Measurements from ENCODE around the gene LEMD2.

Gene LEMD2

DNA sequence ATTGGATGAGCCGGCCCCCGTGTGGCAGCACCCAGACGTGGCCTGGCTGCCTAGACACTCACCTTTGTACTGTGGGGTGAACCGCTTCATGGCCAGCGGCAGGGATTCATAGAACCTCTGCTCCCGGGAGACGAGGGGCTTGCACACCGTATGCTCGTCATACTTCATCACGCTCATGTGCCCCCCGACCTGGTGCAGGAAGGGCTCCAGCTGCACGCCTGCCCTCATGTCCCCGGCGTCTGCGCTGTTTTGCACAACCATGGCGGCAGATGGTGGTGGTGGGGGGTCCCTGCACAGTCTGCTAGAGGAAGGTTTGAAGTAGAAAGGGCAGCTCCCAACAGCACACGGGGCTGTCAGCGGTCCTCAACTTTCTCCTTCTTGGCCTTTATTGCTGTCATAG lies 53.7 kb downstream of the LEMD2 start:
- H3K4me1 ChIP-seq (ENCODE audit: control insufficient read depth, insufficient read depth, low read length), result no peaks in the 10 kb centered on the region
- H3K36me3 ChIP-seq (ENCODE audit: control insufficient read depth in 2 of 2, insufficient read depth in 2 of 2, low read length in 2 of 2), result no peaks in the 10 kb centered on the region
- H3K4me3 ChIP-seq (ENCODE audit: low read length in 2 of 2), result no peak overlapping the region
- H3K27ac ChIP-seq (ENCODE audit: low read length), result no peak overlapping the region
- no peaks in the 10 kb centered on the region for H3K27me3 ChIP-seq (ENCODE audit: control insufficient read depth in 1 of 2, insufficient read depth in 2 of 2, low read length in 2 of 2)
- H3K9ac ChIP-seq (ENCODE audit: low read length in 2 of 2), result no peak overlapping the region
- H3K9me3 ChIP-seq (ENCODE audit: control insufficient read depth in 2 of 2, low read length in 2 of 2), result no peaks in the 10 kb centered on the region

DNA sequence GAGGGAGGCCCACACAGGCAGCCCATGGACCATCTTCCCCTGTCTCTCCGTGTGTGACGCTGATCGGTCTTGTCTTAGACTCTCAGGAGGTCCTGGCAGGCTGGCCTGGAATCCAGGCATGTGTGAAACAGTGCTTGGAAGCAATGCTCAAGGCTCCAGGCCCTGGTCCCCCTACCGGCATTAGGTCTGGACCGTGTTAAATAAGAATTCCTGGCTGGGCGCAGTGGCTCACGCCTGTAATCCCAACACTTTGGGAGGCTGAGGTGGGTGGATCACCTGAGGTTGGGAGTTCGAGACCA lies 55.3 kb downstream of the LEMD2 start:
- H3K9ac ChIP-seq (ENCODE audit: low read length in 2 of 2), result no peak overlapping the region
- no peak overlapping the region for H3K4me3 ChIP-seq (ENCODE audit: low read length in 2 of 2)
- H3K27me3 ChIP-seq (ENCODE audit: control insufficient read depth in 1 of 2, insufficient read depth in 2 of 2, low read length in 2 of 2), result no peaks in the 10 kb centered on the region
- no peak overlapping the region for H3K27ac ChIP-seq (ENCODE audit: low read length)
- no peaks in the 10 kb centered on the region for H3K9me3 ChIP-seq (ENCODE audit: control insufficient read depth in 2 of 2, low read length in 2 of 2)
- no peaks in the 10 kb centered on the region for H3K4me1 ChIP-seq (ENCODE audit: control insufficient read depth, insufficient read depth, low read length)
- no peaks in the 10 kb centered on the region for H3K36me3 ChIP-seq (ENCODE audit: control insufficient read depth in 2 of 2, insufficient read depth in 2 of 2, low read length in 2 of 2)

GRCh38 chr6:33732817-33733708 lies 55.9 kb downstream of the LEMD2 start:
- H3K36me3 ChIP-seq (ENCODE audit: control insufficient read depth in 2 of 2, insufficient read depth in 2 of 2, low read length in 2 of 2), result no peaks in the 10 kb centered on the region
- no peak overlapping the region for H3K9ac ChIP-seq (ENCODE audit: low read length in 2 of 2)
- H3K9me3 ChIP-seq (ENCODE audit: control insufficient read depth in 2 of 2, low read length in 2 of 2), result no peaks in the 10 kb centered on the region
- H3K27ac ChIP-seq (ENCODE audit: low read length), result no peak overlapping the region
- no peaks in the 10 kb centered on the region for H3K4me1 ChIP-seq (ENCODE audit: control insufficient read depth, insufficient read depth, low read length)
- no peaks in the 10 kb centered on the region for H3K27me3 ChIP-seq (ENCODE audit: control insufficient read depth in 1 of 2, insufficient read depth in 2 of 2, low read length in 2 of 2)
- H3K4me3 ChIP-seq (ENCODE audit: low read length in 2 of 2), result no peak overlapping the region

DNA sequence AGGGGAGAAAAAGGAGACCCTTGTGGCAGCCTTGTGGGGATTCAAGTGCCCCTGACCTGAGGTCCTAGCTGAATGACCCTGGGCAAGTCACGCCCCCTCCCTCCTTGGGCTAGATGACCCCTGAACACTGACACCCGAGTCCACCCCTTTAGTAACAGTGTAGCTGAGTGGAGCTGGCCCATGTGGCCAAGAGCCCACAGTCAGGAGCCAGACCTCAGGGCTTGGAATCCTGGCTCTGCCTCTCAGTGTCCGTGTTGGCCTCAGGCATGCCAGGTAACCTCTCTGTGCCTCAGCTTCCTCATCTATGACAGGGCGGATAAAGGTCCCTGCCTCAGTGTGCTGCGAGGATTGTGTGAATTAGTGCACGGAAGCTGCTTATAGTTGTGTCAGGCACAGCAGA lies 56.5 kb downstream of the LEMD2 start:
- Histone ChIP-seq H3K9me3 (ENCODE audit: control insufficient read depth in 2 of 2, low read length in 2 of 2) (no peaks in the 10 kb centered on the region), H3K36me3 (ENCODE audit: control insufficient read depth in 2 of 2, insufficient read depth in 2 of 2, low read length in 2 of 2) (no peaks in the 10 kb centered on the region), H3K27me3 (ENCODE audit: control insufficient read depth in 1 of 2, insufficient read depth in 2 of 2, low read length in 2 of 2) (no peaks in the 10 kb centered on the region), H3K9ac (ENCODE audit: low read length in 2 of 2) (no peak overlapping the region), H3K4me1 (ENCODE audit: control insufficient read depth, insufficient read depth, low read length) (no peaks in the 10 kb centered on the region), H3K4me3 (ENCODE audit: low read length in 2 of 2) (no peak overlapping the region), H3K27ac (ENCODE audit: low read length) (no peak overlapping the region)

DNA sequence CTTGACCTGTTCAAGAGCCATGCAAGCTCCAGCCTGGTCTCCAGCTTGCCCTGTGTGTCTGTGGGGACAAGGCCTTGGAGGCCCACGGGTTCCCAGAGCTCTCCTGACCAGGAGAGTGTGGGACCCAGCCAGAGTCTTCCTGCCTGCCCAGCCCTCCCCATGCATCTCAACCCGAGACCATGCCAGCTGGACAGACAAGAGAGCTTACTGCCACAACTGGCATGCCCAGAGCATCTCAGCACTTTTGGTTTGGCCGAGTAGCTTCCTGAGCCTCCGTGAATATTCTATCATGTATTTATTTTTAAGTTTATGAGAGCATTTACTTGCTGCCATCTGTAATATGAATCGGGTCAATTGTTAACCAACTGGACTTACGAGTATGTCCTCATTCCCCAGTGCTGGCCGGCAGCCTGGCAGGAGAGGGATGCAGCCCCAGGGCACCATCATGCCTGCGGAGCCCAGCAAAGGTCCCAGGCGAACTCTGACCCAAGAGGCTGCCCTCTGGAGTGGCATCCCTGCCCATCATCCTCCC lies 57.1 kb downstream of the LEMD2 start:
- H3K27ac ChIP-seq (ENCODE audit: low read length), result no peak overlapping the region
- no peaks in the 10 kb centered on the region for H3K36me3 ChIP-seq (ENCODE audit: control insufficient read depth in 2 of 2, insufficient read depth in 2 of 2, low read length in 2 of 2)
- no peaks in the 10 kb centered on the region for H3K27me3 ChIP-seq (ENCODE audit: control insufficient read depth in 1 of 2, insufficient read depth in 2 of 2, low read length in 2 of 2)
- no peaks in the 10 kb centered on the region for H3K9me3 ChIP-seq (ENCODE audit: control insufficient read depth in 2 of 2, low read length in 2 of 2)
- no peak overlapping the region for H3K4me3 ChIP-seq (ENCODE audit: low read length in 2 of 2)
- H3K4me1 ChIP-seq (ENCODE audit: control insufficient read depth, insufficient read depth, low read length), result no peaks in the 10 kb centered on the region
- no peak overlapping the region for H3K9ac ChIP-seq (ENCODE audit: low read length in 2 of 2)

DNA sequence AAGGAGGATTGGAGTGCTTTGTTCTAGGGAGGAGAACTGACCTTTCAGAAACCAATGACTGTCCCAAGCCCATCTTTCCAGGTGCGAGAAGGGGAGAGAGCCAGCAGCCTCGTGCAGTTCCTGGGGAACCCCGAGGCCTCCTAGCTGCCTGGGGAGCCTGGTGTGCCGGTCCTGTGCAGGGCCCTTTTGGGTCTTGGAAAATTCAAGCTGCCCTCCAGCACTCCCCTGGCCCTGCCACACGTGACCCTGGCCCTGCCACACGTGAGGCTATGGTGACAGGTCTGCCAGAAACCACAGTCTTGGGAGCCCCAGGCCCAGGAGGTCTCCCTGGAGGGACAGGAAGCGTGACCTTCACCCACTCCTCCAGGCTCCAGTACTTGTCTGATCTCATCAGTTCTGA lies 57.9 kb downstream of the LEMD2 start:
- Histone ChIP-seq H3K9ac (ENCODE audit: low read length in 2 of 2) (no peak overlapping the region), H3K4me3 (ENCODE audit: low read length in 2 of 2) (no peak overlapping the region), H3K27me3 (ENCODE audit: control insufficient read depth in 1 of 2, insufficient read depth in 2 of 2, low read length in 2 of 2) (no peaks in the 10 kb centered on the region), H3K36me3 (ENCODE audit: control insufficient read depth in 2 of 2, insufficient read depth in 2 of 2, low read length in 2 of 2) (no peaks in the 10 kb centered on the region), H3K27ac (ENCODE audit: low read length) (no peak overlapping the region), H3K9me3 (ENCODE audit: control insufficient read depth in 2 of 2, low read length in 2 of 2) (no peaks in the 10 kb centered on the region), H3K4me1 (ENCODE audit: control insufficient read depth, insufficient read depth, low read length) (no peaks in the 10 kb centered on the region)

DNA sequence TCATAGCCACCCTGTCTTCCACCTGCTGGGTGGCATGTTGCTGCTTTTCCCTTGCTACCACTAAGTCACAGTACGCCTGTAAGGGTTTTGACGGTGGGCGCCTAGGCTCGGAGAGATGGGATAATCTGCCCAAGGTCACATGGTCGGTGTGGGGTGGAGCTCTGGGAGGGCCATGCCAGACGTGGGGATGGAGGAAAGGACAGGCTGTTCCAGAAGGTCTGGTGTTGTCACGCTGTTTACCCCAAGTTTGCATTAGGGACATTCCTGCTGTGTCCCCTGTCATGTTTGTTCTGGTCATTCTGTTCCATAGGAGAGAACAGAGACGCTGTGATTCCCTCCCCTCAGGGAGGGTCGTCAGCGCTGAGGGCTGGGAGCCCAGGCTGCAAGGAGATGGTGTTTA lies 58.3 kb downstream of the LEMD2 start:
- H3K9ac ChIP-seq (ENCODE audit: low read length in 2 of 2), result no peak overlapping the region
- H3K27ac ChIP-seq (ENCODE audit: low read length), result no peak overlapping the region
- H3K9me3 ChIP-seq (ENCODE audit: control insufficient read depth in 2 of 2, low read length in 2 of 2), result no peaks in the 10 kb centered on the region
- H3K4me3 ChIP-seq (ENCODE audit: low read length in 2 of 2), result no peak overlapping the region
- H3K4me1 ChIP-seq (ENCODE audit: control insufficient read depth, insufficient read depth, low read length), result no peaks in the 10 kb centered on the region
- no peaks in the 10 kb centered on the region for H3K36me3 ChIP-seq (ENCODE audit: control insufficient read depth in 2 of 2, insufficient read depth in 2 of 2, low read length in 2 of 2)
- H3K27me3 ChIP-seq (ENCODE audit: control insufficient read depth in 1 of 2, insufficient read depth in 2 of 2, low read length in 2 of 2), result no peaks in the 10 kb centered on the region

DNA sequence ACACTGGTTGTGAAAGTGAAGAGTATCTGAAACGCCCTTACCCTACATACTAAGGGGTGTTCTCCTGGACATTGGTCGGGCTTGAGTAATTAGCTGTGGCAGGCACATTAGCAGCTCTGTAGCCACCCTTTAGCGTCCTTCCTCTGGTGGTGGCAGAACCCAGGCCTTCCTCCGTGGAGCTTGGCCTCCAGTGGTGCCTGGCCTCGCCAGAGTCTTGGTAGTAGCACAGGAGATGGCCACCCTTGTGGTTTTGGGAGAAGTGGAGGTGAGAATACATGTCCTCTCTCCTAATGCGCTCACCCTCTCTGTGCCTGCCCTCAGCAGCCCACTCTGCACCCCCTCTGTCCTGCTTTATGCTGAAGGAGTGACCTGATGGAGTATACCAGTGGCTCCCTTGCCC lies 59.9 kb downstream of the LEMD2 start:
- no peaks in the 10 kb centered on the region for H3K9me3 ChIP-seq (ENCODE audit: control insufficient read depth in 2 of 2, low read length in 2 of 2)
- H3K36me3 ChIP-seq (ENCODE audit: control insufficient read depth in 2 of 2, insufficient read depth in 2 of 2, low read length in 2 of 2), result no peaks in the 10 kb centered on the region
- H3K27me3 ChIP-seq (ENCODE audit: control insufficient read depth in 1 of 2, insufficient read depth in 2 of 2, low read length in 2 of 2), result no peaks in the 10 kb centered on the region
- H3K9ac ChIP-seq (ENCODE audit: low read length in 2 of 2), result no peak overlapping the region
- H3K27ac ChIP-seq (ENCODE audit: low read length), result no peak overlapping the region
- no peak overlapping the region for H3K4me3 ChIP-seq (ENCODE audit: low read length in 2 of 2)
- H3K4me1 ChIP-seq (ENCODE audit: control insufficient read depth, insufficient read depth, low read length), result no peaks in the 10 kb centered on the region

DNA sequence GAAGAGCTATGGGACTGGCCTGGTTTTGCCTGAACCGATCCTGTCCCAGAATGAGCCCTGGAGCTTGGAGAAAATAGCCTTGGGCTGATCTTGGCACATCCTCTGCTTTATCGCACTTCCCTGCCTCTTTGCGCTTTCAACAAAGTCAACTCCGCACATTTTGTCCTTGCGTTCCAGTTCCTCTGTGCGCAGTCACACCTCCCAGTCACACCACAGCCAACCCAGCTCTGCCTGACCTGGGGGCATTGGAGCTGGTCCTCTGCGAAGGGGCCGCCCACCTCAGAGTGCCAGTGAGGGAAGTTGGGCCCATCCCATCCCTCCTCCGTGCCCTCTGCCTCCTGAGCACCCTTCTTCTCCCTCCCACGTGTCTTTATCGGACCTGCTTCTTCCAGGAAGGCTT lies 60.5 kb downstream of the LEMD2 start:
- H3K9ac ChIP-seq (ENCODE audit: low read length in 2 of 2), result no peak overlapping the region
- no peaks in the 10 kb centered on the region for H3K27me3 ChIP-seq (ENCODE audit: control insufficient read depth in 1 of 2, insufficient read depth in 2 of 2, low read length in 2 of 2)
- no peak overlapping the region for H3K4me3 ChIP-seq (ENCODE audit: low read length in 2 of 2)
- H3K27ac ChIP-seq (ENCODE audit: low read length), result no peak overlapping the region
- H3K36me3 ChIP-seq (ENCODE audit: control insufficient read depth in 2 of 2, insufficient read depth in 2 of 2, low read length in 2 of 2), result no peaks in the 10 kb centered on the region
- no peaks in the 10 kb centered on the region for H3K9me3 ChIP-seq (ENCODE audit: control insufficient read depth in 2 of 2, low read length in 2 of 2)
- H3K4me1 ChIP-seq (ENCODE audit: control insufficient read depth, insufficient read depth, low read length), result no peaks in the 10 kb centered on the region

- Histone ChIP-seq H3K4me3 (ENCODE audit: low read length in 2 of 2) (no peak overlapping the region), H3K27ac (ENCODE audit: low read length) (no peak overlapping the region), H3K27me3 (ENCODE audit: control insufficient read depth in 1 of 2, insufficient read depth in 2 of 2, low read length in 2 of 2) (no peaks in the 10 kb centered on the region), H3K9ac (ENCODE audit: low read length in 2 of 2) (no peak overlapping the region), H3K4me1 (ENCODE audit: control insufficient read depth, insufficient read depth, low read length) (no peaks in the 10 kb centered on the region), H3K9me3 (ENCODE audit: control insufficient read depth in 2 of 2, low read length in 2 of 2) (no peaks in the 10 kb centered on the region), H3K36me3 (ENCODE audit: control insufficient read depth in 2 of 2, insufficient read depth in 2 of 2, low read length in 2 of 2) (no peaks in the 10 kb centered on the region)
Observed at GRCh38 chr6:33727932-33728331, 61.0 kb downstream of the LEMD2 start.

GRCh38 chr6:33727126-33727525 lies 61.8 kb downstream of the LEMD2 start:
- H3K9me3 ChIP-seq (ENCODE audit: control insufficient read depth in 2 of 2, low read length in 2 of 2), result no peaks in the 10 kb centered on the region
- no peaks in the 10 kb centered on the region for H3K27me3 ChIP-seq (ENCODE audit: control insufficient read depth in 1 of 2, insufficient read depth in 2 of 2, low read length in 2 of 2)
- no peak overlapping the region for H3K27ac ChIP-seq (ENCODE audit: low read length)
- H3K36me3 ChIP-seq (ENCODE audit: control insufficient read depth in 2 of 2, insufficient read depth in 2 of 2, low read length in 2 of 2), result no peaks in the 10 kb centered on the region
- H3K9ac ChIP-seq (ENCODE audit: low read length in 2 of 2), result no peak overlapping the region
- no peak overlapping the region for H3K4me3 ChIP-seq (ENCODE audit: low read length in 2 of 2)
- H3K4me1 ChIP-seq (ENCODE audit: control insufficient read depth, insufficient read depth, low read length), result no peaks in the 10 kb centered on the region

Data from stomach smooth muscle (tissue), 2 donors.